ENCODE data around the gene RPP21.

The RPP21 gene

DNA sequence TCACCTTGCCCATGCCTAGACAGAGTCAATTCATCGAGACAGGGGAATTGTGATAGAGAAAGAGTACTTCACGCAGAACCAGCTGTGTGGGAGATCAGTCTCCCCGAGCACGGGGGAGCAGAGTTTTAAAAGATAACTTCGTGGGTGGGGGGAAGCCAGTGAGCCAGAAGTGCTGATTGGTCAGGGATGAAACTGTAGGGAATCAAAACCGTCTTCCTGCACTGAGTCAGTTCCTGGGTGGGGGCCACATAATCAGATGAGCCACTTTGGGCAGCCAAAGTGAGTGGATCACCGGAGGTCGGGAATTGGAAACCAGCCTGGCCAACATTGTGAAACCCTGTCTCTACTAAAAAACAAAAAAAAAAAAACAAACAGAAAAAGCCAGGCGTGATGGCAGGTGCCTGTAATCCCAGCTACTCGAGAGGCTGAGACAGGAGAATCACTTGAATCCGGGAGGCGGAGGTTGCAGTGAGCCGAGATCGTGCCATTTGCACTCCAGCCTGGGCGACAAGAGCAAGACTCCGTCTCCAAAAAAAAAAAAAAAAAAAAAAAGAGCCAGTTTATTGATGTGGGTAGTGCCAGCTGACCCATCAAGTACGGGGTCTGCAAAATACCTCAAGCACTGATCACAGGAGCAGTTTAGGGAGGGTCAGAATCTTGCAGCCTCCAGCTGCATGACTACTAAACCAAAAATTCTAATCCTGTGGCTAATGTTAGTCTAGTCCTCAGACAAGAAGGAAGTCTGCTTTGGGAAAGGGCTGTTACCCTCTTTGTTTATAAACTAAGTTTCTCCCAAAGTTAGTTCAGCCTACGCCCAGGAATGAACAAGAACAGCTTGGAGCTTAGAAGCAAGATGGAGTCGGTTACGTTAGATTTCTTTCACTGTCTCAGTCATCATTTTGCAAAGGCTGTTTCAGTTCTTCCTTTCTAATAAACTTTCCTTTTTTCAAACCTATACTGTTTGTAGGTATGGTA lies 22.1 kb upstream of the RPP21 start:
- Histone ChIP-seq H3K9ac (ENCODE audit: low read depth, low read length) (peak overlapping the region; percentile 58; the same call in 1 of the 2 replicates), H3K27me3 (ENCODE audit: insufficient read depth, low read length) (no peaks in the 10 kb centered on the region), H3K27ac (ENCODE audit: low read length) (peak overlapping the region; percentile 25), H3K9me3 (ENCODE audit: insufficient read depth, low read depth, low read length) (no peaks in the 10 kb centered on the region), H3K4me3 (ENCODE audit: low read length) (peak overlapping the region; percentile 58; the same call in 1 of the 2 replicates), H3K4me1 (ENCODE audit: insufficient read depth, low read length) (peaks cover 46% of the 10 kb centered on the region), H3K36me3 (ENCODE audit: insufficient read depth, low read depth, low read length) (peaks cover 6% of the 10 kb centered on the region; the same call in 1 of the 2 replicates)

DNA sequence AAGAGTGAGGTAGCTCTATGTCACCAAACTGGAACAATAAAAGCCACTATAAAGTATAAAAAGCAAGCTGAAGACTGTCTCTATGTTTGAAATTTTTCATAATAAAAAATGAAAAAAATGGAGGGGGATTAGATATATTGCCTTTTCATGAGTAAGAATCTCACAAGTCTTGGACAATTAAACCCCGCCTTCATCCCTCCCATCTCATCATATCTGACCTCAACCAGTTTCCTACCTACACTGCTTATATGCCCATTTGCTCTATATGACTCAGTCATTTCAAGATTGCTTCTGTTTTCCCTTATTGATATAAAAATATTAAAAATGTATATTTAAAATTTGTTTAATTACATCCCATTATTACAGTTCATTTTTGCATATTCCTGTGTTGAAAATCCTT lies 21.1 kb upstream of the RPP21 start:
- Histone ChIP-seq H3K27me3 (ENCODE audit: insufficient read depth, low read length) (no peaks in the 10 kb centered on the region), H3K9me3 (ENCODE audit: insufficient read depth, low read depth, low read length) (no peaks in the 10 kb centered on the region), H3K9ac (ENCODE audit: low read depth, low read length) (no peak overlapping the region), H3K4me3 (ENCODE audit: low read length) (no peak overlapping the region), H3K4me1 (ENCODE audit: insufficient read depth, low read length) (peaks cover 39% of the 10 kb centered on the region), H3K36me3 (ENCODE audit: insufficient read depth, low read depth, low read length) (peaks cover 4% of the 10 kb centered on the region; the same call in 1 of the 2 replicates), H3K27ac (ENCODE audit: low read length) (no peak overlapping the region)

DNA sequence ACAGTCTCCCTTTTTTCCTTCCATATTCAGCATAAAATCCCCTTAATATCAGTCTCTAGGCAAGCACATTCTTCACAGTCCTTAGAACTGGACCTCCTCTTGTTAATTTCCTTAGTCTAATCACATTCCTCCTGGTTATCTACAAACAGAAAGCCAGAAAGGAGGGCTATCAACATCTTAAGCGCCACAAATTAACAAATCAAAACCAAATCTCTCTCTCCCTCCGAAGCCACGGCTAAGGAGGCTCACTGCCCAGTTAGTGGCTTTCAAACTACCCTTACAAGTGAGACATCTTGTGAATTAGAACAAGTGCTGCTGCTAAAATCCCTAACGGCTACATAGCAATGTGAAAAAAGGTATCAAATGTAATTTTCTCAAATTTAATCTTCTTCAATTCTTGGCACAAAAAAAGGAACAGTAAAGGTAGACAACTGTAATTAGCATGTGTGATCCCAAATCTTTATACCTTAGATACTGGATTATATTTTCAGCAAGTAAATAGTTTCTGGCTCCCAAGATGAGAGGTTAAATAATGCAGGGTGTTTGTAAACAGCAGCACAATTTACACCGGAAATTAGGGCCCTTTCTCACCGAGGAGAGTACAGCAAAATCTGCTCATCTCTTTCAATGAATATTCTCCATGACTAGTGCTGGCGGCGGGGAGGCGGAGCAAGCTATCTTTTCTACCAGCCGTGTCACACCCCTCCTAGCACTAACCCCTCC lies 19.6 kb upstream of the RPP21 start:
- peak overlapping the region; percentile 54 for H3K27ac ChIP-seq (ENCODE audit: low read length)
- H3K4me1 ChIP-seq (ENCODE audit: insufficient read depth, low read length) = peaks cover 32% of the 10 kb centered on the region

DNA sequence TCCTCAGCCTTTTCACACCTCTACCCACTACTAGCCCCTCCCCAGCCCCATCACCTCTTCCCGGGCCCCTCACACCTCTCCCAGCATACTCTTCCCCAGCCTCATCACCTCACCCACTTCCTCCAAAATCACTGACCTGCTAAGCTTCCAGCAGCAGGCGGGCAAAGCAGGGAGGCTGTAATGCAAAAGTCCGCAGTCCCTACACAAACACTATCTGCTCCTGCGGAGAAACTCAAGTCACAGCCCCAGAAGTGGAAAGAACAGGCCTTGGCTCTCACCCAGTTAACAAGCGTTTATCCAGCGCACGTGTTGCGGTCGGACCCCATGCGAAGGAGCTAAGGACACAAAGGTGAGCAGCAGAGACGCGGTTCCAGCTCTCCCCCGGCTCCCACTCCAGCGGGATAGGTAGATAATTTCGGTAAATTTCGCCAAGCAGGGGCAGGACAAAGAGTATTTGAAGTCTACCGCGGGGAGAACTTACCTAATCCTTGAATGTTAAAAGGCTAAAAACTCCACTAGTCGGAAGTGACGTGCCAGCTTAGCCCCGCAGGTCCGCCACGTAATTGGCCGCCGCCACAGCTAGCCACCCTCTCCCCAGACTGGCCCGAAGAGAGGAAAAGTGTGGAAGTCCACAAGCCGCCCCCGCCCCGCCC lies 19.0 kb upstream of the RPP21 start:
- Histone ChIP-seq H3K27me3 (ENCODE audit: insufficient read depth, low read length) (no peaks in the 10 kb centered on the region), H3K9ac (ENCODE audit: low read depth, low read length) (peak overlapping the region; percentile 99), H3K36me3 (ENCODE audit: insufficient read depth, low read depth, low read length) (peaks cover 23% of the 10 kb centered on the region), H3K4me1 (ENCODE audit: insufficient read depth, low read length) (peaks cover 26% of the 10 kb centered on the region), H3K9me3 (ENCODE audit: insufficient read depth, low read depth, low read length) (no peaks in the 10 kb centered on the region), H3K4me3 (ENCODE audit: low read length) (peak overlapping the region; percentile 99), H3K27ac (ENCODE audit: low read length) (peak overlapping the region; percentile 99)

More for the DNA sequence above, 19.6 kb upstream of the RPP21 start:
- Histone ChIP-seq H3K9ac (ENCODE audit: low read depth, low read length) (peak overlapping the region; percentile 99; the same call in 1 of the 2 replicates), H3K9me3 (ENCODE audit: insufficient read depth, low read depth, low read length) (no peaks in the 10 kb centered on the region), H3K4me3 (ENCODE audit: low read length) (peak overlapping the region; percentile 99), H3K36me3 (ENCODE audit: insufficient read depth, low read depth, low read length) (peaks cover 16% of the 10 kb centered on the region), H3K27me3 (ENCODE audit: insufficient read depth, low read length) (no peaks in the 10 kb centered on the region)

DNA sequence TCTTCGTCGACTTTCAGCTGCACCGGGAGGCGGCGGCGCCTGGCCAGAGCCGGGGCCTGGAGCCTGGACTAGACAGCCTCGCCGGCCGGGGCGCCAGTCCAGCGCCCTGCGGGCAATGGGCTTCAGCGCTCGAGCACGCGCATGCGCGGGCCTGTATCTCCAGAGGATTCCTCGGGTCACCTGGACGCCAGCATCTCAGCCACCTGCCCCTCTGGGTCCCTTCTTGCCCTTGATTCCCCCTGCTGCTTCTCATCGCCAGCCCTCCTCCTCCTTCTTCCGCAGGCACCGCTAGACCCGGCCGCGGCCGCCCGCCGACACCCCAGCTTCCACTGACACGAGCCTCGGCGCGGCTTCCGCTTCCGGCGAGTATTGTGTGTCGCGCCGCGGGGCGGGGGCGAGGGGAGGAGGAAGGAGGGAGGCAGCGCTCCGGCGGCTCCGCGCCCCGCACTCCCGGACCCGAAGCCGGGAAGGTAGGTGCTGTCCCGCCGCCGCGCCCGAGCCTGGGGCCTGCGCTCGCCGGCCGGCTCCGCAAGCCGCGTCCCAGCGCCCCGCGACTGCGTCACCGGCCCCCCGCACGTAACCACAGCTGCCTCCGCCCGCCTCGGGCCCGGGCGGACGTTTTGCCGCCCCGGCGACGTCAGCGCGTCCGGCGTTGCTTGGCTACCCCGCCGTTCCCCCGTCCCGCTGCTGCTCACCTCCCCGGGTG lies 18.3 kb upstream of the RPP21 start, which contains the start of gene TRIM39:
Gene TRIM39 (plus strand): TSS at position 402 of the 706 bp plus-strand sequence. CDS start 2,391 bp downstream, outside the sequence.
- H3K4me3 ChIP-seq (ENCODE audit: low read length) = peak within 1 kb of the TSS; percentile 99
- peaks cover 19% of the 10 kb centered on the region; the same call in 1 of the 2 replicates for H3K4me1 ChIP-seq (ENCODE audit: insufficient read depth, low read length)
- no peaks in the 10 kb centered on the region for H3K27me3 ChIP-seq (ENCODE audit: insufficient read depth, low read length)
- peak within 1 kb of the TSS; percentile 99 for H3K27ac ChIP-seq (ENCODE audit: low read length)
- peak within 1 kb of the TSS; percentile 99 for H3K9ac ChIP-seq (ENCODE audit: low read depth, low read length)
- H3K9me3 ChIP-seq (ENCODE audit: insufficient read depth, low read depth, low read length) = no peaks in the 10 kb centered on the region
- peaks cover 29% of the 10 kb centered on the region for H3K36me3 ChIP-seq (ENCODE audit: insufficient read depth, low read depth, low read length)

DNA sequence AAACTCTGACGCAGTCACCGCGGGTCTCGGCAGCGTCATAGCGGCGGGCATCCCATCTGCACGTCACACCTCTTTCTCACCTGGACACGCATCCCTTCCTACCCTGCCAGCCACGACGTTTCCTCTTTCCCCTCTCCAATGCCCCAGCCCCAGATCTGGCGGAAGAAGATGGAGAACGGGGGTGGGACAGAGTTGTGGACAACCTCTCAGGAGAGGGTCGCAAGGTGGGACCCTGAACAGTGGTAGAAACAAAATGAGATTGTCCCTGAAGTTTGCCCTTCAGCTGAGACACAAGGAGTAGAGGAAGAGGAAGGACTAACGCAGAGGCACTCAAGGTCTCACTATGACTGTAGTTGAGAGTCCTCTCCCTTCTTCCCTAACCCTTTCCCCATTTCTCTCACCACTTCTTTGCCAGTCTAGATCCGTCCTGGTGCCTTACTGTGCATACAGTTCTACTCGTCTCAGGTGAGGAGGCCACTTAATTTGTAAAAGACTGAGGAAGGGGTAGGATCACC lies 17.7 kb upstream of the RPP21 start:
- no peaks in the 10 kb centered on the region for H3K9me3 ChIP-seq (ENCODE audit: insufficient read depth, low read depth, low read length)
- H3K9ac ChIP-seq (ENCODE audit: low read depth, low read length) = peak overlapping the region; percentile 99; the same call in 1 of the 2 replicates
- H3K36me3 ChIP-seq (ENCODE audit: insufficient read depth, low read depth, low read length) = peaks cover 35% of the 10 kb centered on the region
- peaks cover 15% of the 10 kb centered on the region; the same call in 1 of the 2 replicates for H3K4me1 ChIP-seq (ENCODE audit: insufficient read depth, low read length)
- H3K27me3 ChIP-seq (ENCODE audit: insufficient read depth, low read length) = no peaks in the 10 kb centered on the region
- peak overlapping the region; percentile 99 for H3K4me3 ChIP-seq (ENCODE audit: low read length)
- H3K27ac ChIP-seq (ENCODE audit: low read length) = no peak overlapping the region

DNA sequence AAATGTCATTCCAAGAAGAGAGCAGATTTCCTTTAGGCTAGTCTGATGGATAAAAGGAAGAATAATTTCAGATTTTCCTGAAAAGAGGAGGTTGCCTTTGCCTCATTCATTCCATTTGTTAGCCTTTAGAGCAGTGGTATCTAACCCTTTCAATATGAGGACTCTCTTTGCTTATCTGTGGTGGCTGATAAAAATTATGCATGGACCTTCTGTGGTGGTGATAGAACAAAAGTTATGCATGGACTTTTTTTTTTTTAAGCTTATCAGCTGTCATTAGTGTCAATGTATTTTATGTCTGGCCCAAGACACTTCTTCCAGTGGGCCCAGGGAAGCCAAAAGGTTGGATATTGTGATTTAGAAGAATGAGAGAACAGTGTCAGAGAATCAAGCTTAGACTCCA lies 16.6 kb upstream of the RPP21 start:
- Histone ChIP-seq H3K36me3 (ENCODE audit: insufficient read depth, low read depth, low read length) (peaks cover 44% of the 10 kb centered on the region), H3K9ac (ENCODE audit: low read depth, low read length) (no peak overlapping the region), H3K27ac (ENCODE audit: low read length) (no peak overlapping the region), H3K4me1 (ENCODE audit: insufficient read depth, low read length) (peaks cover 8% of the 10 kb centered on the region; the same call in 1 of the 2 replicates), H3K9me3 (ENCODE audit: insufficient read depth, low read depth, low read length) (no peaks in the 10 kb centered on the region), H3K4me3 (ENCODE audit: low read length) (no peak overlapping the region), H3K27me3 (ENCODE audit: insufficient read depth, low read length) (no peaks in the 10 kb centered on the region)

DNA sequence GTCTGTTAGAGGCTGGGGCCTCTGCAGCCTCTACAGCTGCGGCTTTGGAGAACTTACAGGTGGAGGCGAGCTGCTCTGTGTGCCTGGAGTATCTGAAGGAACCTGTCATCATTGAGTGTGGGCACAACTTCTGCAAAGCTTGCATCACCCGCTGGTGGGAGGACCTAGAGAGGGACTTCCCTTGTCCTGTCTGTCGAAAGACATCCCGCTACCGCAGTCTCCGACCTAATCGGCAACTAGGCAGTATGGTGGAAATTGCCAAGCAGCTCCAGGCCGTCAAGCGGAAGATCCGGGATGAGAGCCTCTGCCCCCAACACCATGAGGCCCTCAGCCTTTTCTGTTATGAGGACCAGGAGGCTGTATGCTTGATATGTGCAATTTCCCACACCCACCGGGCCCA lies 15.6 kb upstream of the RPP21 start:
- Histone ChIP-seq H3K9me3 (ENCODE audit: insufficient read depth, low read depth, low read length) (no peaks in the 10 kb centered on the region), H3K36me3 (ENCODE audit: insufficient read depth, low read depth, low read length) (peaks cover 53% of the 10 kb centered on the region), H3K9ac (ENCODE audit: low read depth, low read length) (no peak overlapping the region), H3K27ac (ENCODE audit: low read length) (no peak overlapping the region), H3K4me1 (ENCODE audit: insufficient read depth, low read length) (peaks cover under 1% of the 10 kb centered on the region; the same call in 1 of the 2 replicates), H3K27me3 (ENCODE audit: insufficient read depth, low read length) (no peaks in the 10 kb centered on the region), H3K4me3 (ENCODE audit: low read length) (no peak overlapping the region)

DNA sequence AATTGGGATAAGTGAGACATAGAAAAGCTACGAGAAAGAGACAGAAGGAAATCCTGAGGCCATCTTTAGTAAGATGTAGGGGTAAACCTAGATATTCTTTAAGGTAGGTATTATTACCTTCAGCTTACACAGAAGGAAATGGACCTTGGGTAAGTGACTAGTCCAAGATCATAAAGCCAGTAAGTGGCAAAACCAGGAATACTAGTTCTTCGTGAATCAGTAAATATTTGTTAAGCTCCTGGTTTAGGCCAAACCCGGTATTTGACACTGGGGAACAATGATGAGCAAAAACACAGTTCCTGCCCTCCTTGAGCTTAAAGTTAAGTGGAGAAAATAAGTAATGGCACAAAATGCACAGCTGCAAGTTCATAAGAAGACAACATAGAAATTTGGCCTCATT lies 13.0 kb upstream of the RPP21 start:
- no peak overlapping the region for H3K9ac ChIP-seq (ENCODE audit: low read depth, low read length)
- no peaks in the 10 kb centered on the region for H3K9me3 ChIP-seq (ENCODE audit: insufficient read depth, low read depth, low read length)
- peaks cover 79% of the 10 kb centered on the region for H3K36me3 ChIP-seq (ENCODE audit: insufficient read depth, low read depth, low read length)
- no peaks in the 10 kb centered on the region for H3K27me3 ChIP-seq (ENCODE audit: insufficient read depth, low read length)
- H3K27ac ChIP-seq (ENCODE audit: low read length) = no peak overlapping the region
- H3K4me1 ChIP-seq (ENCODE audit: insufficient read depth, low read length) = no peaks in the 10 kb centered on the region
- no peak overlapping the region for H3K4me3 ChIP-seq (ENCODE audit: low read length)

DNA sequence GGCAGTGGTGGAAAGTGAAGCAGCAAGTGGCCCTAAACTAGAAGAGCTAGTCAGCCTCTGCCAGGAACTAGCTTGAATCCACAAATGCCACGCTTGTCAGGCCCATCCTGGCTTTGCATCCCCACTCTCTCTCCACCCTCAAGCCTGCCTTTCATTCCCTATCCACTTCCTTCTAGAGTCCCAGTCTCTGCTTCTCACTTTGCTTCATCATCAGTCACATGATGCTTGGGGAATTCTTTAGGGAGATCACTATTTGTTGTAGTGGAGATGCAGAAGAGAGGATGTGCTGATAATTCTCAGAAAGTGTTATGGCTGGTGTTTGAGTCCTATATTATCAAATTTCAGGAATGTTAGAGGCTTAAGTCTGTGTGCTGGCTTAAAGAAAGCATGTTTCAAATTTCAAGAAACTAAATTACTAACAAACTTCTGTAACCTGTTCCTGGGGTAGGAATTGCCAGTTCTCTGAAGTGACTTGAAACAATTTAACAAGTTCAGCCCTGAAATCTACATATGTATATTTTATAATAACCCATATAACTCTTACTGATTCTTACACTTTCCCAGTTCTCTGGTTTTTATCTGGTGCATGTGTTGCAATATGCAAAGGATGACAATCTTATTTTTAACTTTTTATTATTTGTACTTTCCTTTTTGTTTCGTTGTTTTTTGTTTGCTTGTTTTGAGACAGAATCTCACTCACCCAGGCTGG lies 10.7 kb upstream of the RPP21 start:
- Histone ChIP-seq H3K27me3 (ENCODE audit: insufficient read depth, low read length) (no peaks in the 10 kb centered on the region), H3K36me3 (ENCODE audit: insufficient read depth, low read depth, low read length) (peaks cover 94% of the 10 kb centered on the region)

More for the DNA sequence above, 10.7 kb upstream of the RPP21 start:
- no peak overlapping the region for H3K9ac ChIP-seq (ENCODE audit: low read depth, low read length)
- H3K9me3 ChIP-seq (ENCODE audit: insufficient read depth, low read depth, low read length) = no peaks in the 10 kb centered on the region
- no peak overlapping the region for H3K27ac ChIP-seq (ENCODE audit: low read length)
- no peaks in the 10 kb centered on the region for H3K4me1 ChIP-seq (ENCODE audit: insufficient read depth, low read length)
- no peak overlapping the region for H3K4me3 ChIP-seq (ENCODE audit: low read length)

Data from iPS-20b (cell line).